NCI-H345 treated with DMSO at 0.1 percent for 48 hours (cell line): Measurements from ENCODE around the gene C3orf22.

Source experiments
- DNase-seq: peaks from one replicate; lab custom pipeline; 2025; ENCODE audit not compliant: unreplicated experiment; lab: John Stamatoyannopoulos, UW

Gene C3orf22

DNA sequence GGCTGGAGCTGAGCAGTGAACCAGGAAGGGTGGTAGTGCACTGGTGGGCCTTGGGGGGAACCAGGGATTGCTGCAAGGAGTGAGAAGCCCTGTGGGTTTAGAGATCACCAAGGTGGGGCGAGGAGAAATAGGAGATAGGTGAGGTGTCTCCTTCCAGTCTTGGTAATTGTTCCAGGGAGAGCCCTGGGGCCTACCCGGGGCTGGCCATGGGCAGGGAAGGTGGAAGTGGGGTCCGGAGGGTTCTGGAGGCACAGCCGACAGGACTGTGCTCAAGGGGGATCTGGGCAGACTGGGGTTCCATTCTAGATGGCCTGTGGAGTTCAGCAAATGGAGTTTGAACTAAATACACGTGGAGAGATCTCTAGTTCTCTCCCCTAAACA lies 30.3 kb downstream of the C3orf22 start:
- no peak for DNase-seq

DNA sequence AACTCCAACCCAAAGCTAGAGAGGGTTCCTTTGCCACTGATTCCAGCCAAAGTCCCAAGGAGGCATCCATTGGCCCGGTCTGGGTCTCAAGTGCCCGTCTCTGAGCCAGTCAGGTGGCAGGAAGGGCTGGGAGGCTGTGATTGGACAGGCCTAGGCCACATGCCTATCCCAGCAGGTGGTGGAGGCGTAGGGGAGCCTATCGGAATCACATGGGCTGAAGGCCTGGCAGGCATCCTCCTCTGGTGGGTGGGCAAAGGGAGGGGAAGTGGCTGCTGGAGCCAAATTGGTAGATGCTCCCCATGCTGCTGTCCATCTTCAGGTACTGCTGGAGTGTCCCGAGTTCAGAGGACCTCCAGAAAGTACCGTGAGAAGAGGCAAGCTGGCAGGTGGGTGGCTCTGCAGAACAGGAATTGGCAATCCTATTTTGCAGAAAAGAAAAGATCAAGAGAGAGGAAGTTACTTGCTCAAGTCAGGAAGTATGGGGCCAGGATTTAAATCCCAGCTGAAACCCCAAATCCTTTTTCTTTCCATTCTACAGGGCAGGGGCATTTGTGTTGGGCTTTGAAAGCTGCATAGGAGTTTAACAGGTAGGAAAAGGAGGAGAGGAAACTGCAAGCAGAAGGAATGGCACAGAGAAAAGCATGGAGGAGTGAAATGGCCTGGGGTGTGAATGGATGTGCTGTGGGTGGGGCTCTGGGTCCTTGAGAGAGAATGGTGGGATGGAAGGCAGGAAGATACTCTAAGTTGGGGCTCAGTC lies 31.1 kb downstream of the C3orf22 start:
- DNase-seq, result no peak

DNA sequence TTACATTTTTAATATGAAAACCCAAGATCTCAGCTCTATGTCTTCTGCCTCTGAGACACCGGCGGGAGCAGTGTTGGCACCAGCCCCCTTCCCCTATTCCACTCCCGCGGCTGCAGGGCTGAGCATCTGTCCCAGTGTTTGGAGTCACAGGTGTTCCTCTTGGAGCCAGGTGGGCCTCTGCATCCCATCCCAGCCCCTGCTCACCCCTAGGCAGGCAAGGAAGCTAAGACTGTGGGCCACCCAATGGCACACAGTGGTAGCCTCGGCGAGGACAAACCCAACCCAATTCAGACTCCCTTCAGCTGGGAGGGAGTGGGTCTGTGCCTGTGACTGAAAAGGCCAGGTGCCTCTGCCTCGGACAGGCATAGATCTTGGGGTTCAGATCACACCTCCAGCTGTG lies 31.7 kb downstream of the C3orf22 start:
- DNase-seq, result no peak

DNA sequence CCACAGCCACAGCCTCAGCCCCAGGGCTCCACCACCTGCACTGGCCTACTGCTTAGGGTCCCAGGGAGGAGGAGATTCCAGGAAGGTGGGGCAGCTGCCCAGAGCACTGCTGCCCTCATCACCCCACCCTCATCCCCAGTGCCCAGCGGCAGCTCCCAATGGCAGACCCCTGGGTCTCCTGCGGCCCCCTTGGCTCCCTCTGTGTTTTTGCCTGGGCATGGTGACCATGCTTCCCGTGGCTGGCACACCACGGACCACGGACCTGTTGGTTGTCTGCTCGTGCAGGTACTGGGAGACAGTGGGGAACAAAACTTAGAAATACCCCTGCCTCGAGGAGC lies 32.1 kb downstream of the C3orf22 start:
- DNase-seq, result no peak

DNA sequence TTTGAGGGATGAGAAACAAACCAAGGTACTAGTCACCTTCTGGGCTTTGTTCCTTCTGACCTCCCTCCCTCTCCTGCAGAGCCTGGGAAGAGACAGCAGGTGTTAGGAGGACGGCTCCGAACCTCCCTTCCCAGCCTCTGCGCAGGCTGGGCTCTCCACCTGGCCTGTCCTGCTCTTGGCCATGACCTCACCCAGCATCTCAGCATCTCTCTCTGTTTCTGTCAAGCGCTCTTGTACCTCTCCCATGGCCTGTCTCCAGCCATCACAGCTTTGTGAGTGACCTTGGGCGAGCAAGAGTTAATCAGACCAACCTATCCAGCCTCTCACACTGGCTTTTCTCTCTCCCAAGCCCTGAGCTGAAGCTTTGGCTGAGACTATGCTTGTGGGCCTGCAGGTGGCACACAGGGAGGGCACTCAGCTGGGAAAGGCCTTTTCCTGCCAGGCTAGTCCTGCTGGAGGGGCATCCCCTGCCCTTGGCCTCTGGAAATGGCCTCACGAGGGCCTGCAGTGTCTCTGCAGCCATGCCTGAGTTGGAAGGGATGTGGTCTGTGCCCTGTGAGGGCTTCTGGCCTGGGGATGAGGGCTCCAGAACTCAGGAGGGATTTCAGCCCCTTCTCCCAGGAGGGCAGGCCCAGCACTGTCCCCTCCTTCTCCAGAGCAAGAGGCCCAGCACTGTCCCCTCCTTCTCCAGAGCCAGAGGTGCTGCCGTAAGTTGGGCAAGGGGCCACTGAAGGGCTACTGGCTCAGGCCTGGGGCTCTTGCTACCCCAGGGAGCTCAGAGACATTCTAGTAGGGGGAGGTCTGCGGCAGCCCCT lies 32.7 kb downstream of the C3orf22 start:
- DNase-seq, result no peak

DNA sequence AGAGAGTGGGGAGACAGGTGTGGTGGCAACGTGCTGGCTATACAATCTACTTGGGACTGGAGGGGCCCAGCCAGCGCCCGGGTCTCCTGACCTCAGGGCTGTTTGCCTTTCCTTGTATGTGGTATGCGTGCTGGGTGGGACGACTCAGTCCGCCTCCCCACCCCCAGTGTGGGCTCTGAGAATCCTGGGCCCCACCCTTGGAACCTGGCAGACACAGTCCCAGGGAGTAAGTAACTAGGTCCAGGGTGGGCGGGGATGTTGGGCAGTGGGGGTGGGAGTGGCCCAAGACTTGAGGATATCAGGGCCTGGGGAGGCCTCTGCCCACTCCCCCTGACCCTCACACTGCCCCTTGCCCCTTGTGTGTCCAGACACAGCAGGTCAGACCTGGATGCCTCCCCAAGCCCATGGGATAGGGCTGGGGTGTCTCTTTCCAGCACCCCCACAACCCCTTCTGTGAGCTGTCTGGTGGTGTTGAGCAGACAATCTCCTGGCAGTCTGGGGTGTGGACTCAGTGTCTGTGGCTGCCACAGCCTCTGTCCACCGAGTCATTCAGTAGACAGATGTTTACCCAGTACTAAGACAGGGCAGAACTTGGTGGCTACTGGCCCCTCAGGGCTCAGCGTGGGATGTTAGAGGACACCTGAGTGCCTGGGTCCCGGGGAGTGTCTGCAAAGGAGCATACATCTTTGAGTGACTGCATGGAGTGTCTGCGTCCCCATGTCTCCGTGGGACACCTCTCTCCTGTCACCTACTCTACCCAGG lies 33.5 kb downstream of the C3orf22 start:
- DNase-seq, result no peak

DNA sequence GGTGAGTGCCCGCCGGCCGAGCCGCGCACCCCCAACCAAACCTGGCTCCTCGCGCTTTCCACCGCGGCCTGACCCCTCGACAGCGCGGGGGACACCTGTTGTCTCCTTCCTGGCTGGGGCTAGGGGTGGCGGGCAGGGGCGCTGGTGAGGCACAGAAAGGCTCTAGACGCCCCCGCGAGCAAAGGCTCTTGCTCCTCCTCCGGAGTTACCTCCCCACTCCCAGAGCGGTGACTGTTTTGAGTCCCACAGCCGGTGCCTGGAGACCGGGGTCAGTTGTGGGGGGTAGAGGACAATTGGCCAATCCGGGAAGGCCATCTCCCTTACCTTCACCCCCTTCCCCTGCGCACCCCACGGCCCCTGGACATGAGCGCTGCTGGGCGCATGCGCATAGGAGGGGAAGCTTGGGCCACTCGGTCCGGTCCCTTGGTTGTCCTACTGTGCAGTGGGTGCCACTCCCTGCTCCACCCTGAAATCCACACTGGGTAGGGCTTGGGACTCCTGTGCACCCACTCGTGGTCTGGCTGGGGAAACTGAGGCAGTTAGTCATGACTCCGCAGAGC lies 34.2 kb downstream of the C3orf22 start:
- no peak for DNase-seq

DNA sequence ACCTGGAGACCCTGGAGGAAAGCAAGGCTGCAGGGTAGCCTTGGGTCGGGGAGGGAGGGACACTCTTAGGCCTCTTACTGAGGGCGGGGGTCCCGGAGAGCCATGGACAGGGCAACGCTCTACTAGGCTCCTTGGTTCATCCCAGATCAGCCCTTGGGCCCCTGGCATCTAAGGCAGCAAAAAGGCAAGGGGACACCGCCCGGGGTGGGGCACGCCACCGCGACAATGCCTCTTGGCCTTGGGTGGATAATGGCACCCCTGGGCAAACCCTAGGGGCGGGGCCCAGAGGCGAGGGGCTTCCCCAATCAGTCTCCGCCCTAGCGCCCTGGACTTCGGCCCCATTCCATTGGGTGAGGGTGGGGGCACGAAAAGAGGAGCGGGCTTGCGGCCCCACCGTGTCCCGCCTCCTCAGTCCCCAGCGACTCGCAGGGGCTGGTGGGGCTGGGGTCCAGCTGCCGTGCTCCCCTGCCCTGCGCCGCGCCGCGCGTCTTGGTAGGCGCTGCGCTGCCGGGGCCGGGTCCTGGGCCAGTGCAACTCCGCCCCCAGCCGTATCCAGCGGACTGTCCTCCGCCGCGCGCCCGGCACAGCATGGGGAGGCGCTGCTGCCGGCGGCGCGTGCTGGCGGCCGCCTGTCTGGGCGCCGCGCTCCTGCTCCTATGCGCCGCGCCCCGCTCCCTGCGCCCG lies 34.8 kb downstream of the C3orf22 start, which contains the start of gene CHST13:
TSS of gene CHST13 (plus strand) at position 411 of the 684 bp plus-strand sequence. CDS start at position 589, 178 bp downstream.
- no peak for DNase-seq

DNA sequence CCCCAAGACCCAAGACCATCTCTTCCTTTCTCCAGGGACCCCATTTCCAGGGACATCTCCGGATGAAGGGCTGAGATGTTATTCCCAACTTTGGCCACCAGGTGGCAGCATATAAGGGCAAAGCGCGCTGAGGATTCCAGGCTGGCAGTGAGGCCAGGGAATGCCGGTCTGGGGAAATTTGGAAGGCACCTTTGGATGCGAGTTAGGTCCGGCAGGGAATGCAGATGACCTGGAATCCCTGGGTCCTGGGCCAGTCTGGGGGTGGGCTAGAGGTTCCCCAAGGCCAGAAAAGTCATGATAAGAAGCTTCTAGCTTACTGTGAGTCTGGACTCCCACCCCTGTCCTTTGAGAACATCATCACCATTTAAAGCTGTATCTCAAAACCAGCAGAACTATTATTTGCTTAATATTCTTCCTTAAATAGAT lies 36.4 kb downstream of the C3orf22 start:
- DNase-seq, result no peak

DNA sequence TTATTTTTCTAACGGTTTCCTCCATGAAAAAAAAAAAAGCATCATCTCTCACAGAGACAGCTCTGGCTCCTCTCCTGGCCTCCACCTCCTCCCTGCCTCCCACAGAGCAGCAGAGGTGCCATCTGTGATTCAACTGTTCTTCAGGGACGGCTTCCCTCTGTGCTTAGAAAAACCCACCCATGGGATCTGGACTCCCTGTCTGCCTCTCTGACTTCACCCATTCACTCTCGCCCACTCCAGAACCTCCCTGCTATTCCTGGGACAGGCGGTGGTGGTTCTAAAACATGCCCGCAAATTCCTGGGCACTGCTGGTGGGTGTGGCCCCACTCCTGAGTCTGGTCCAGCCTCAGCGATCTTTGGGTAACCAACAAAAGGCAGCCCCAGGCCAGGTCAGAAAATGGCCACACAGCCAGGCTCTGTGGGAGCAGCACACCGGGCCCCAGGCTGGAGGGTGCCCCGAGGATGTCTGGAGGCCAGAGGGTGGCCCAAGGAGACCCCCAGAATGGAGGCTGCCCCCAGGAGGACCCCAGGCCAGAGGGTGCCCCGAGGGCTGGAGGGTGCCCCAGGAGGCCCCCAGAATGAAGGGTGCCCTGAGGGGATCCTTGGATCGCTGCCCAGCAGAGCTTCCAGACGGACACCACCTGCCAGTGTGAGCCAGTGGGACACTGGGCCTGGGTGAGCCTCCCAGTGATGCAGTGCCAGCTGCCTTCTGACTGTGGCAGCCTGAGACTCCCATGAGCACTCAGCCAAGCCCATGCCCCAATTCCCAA lies 37.4 kb downstream of the C3orf22 start:
- no peak for DNase-seq

DNA sequence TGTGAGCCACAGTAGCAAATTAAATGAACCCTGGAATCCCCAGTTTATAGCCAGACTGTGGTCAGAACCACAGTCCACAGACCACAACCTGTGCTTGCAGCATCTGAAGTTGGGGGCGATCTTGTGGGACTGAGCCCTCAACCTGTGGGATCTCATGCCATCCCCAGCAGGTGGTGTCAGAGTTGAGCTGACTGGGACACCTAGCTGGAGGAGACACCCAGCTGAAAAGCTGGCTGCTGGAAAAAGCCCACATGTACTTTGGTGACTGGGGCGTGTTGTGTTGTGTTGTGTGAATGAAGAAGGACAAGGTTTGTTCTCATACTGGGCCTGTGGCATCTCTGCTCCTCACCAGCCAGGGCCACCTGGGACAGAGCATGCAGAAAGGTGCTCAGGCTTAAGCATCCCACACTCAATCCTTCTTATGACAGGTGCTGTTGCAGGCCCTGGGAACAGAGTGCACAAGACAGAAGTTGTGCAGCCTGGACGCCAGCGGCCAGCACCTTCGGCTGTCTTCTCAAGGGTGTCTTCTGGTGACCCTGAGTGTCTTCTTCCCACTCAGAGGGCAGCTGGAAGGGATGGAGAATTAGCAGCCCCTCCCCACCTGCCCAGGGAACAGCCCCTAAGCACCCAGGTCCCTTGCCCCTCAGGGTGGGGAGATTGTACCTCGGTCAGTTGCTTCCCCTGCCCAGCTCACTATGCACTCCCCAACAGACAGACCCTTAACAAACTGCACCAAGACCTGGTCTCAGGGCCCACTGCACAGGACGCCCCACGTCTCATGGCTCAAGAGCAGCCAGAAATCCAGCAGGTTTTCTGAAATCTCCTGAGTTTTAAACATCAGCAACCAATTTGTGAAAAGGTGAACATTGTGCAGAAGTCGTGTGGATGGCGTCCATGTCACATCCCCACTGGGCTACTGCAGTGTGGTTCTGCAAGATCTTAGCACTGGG lies 39.0 kb downstream of the C3orf22 start:
- no peak for DNase-seq

DNA sequence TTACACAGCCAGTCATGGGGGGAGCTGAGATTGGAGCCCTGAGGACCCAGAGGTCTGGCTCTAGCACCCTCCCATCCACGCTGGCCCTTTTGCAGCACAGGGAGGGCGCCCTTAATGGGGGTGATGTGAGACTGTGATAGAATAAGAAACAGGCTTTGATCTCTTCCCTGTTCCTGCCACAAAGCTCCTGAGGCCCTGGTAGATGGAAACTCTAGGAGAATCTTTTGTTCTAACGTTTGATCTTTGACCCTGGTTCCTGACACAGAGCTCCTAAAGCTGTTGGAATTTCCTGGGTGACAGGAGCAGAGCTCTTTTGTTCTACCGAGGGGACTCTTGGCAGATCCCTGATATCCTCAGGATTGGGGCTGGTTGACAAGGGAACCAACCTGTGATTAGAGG lies 40.0 kb downstream of the C3orf22 start:
- DNase-seq, result no peak

DNA sequence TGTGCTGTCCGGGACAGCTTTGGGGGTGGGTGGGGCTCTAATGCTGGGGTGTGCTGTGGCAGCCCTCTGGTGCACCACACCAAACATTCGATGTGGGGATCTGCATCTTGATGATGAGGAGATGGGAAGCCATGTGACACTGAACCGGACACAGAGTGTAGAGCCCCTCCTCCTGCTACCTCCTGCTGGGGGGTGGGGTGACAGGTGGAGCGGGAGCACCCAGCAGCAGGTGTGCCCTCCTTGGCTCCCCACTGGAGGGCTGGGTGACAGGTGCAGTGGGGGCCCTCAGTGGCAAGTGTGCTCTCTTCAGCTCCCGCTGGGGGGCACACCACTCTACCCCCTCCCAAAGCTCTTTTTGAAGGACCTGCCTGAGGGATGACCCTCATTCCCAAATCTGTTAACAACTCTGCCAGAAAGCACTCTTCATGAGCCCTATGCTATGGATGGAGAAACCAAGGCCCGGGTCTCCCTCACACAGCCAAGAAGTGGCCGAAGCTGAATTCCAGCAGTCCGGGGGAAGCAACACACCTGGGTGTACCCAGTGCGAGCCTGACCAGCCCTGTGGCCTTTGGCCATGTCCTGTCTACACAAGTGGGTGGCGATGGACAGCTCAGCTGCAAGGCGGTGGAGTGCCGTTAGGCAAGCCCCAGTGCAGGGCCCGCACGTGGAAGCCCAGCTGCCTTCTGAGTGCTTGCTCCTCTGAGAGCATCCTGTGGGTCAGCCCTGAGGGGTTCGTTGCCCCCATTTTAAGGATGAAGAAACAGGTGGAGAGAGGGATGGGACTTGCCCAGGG lies 40.5 kb downstream of the C3orf22 start:
- DNase-seq, result no peak

DNA sequence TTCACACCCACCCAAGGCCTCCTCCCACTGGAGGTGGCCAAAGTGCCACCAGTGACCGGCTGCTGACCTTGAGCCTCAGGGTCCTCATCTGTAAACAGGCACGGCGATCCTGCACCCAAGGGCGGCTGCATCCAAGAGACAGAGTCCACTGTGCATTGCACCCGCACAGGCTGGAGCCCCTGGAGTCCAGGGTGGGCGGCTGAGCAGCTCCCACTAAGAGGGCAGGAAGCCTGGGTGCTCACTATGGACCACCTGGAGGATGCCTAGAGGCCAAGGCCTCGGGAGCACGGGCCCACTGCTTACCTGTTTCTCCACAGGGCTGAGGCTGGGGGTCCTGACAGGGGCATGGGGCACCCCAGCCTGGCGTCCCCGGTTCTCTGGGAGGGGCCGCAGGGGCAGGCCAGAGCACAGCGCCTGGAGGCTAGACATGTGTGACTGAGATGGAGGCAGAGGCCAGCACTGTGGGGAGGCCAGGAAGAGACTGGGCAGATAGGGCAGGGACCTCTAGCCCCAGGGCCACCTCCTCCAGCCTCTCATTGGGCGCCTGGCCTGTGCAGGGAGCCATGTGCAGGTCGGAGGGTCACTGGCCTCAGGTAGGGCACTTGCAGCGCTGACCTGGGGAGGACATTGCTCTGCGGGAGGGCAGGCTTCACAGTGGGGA lies 41.3 kb downstream of the C3orf22 start, which contains the start of gene UROC1:
TSS of gene UROC1 (minus strand) at position 483 of the 661 bp plus-strand sequence. CDS start at position 429, 54 bp downstream.
- DNase-seq, result no peak

DNA sequence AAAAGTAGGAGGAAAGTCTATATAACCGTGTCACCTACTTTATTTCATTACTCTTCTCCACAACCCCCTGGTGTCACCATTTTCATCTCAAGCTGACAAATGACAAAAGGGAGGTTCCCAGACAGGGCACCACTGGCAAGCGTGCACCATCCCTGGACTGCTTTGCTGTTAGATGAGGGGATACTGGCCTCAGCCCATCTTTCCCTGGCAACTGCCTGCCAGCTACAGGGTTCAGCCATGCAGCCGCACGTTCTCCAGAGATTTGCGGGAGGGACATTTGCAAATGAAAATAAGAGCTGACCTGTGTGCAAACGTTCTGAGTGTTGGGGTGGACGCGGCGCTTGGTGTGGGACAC lies 41.8 kb downstream of the C3orf22 start:
- no peak for DNase-seq

DNA sequence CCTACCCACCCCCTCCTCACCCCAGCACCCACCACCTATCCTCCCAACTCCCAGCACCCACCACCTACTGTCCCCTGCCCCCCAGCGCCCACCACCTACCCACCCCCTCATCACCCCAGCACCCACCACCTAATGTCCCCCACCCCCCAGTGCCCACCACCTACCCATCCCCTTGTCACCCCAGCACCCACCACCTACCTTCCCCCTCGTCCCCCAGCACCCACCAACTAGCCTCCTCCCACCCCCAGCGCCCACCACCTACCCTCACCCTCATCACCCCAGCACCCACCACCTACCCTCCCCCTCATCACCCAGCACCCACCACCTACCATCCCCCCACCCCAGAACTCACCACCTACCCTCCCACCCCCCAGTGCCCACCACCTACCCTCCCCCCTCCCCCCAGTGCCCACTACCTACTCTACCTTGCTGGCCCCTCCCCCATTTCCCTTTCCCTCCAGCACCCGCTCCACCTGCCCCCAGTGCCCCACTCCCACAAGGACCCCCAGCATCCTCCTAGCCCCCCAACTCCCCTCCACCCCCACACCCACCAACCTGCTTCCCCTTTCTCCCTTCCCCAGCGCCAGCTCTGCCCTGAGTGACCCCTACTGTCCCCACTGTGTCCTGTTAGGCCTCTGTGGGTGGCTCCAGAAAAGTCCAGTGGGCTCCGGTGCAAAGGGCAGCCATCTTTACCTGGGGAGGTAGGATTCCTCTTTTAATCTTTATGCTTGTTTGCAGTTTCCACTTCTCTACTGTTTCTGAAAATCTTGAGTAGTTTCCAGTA lies 42.4 kb downstream of the C3orf22 start:
- DNase-seq, result no peak
